Cardiac muscle cell (in vitro differentiated cells and primary cell): ENCODE data around the gene DBNL. TPM values are rescaled to one million over a fixed set of nuclear protein-coding genes. Genes with fewer than 3 reads are reported as not detected.

Source experiments
- DNase-seq, 2 donors: peaks; one replicate each; pipeline versions ENCODE4 v3.0.0 to v3.0.0-alpha.2; 2010 to 2017; ENCODE audit warnings: low read depth in 1 of 2, low spot score in 1 of 2
- H3K27ac ChIP-seq: fragments of 200-600 bp; sonication (generic); 2 replicates; pipeline ENCODE4 v1.5.1; 2016
- H3K27me3 ChIP-seq: fragments of 200-600 bp; sonication (generic); 2 replicates; pipeline ENCODE4 v1.6.0; 2016; ENCODE audit warnings: control low read depth
- H3K36me3 ChIP-seq: fragments of 200-600 bp; sonication (generic); 2 replicates; pipeline ENCODE4 v1.5.1; 2016; ENCODE audit warnings: control low read depth
- H3K4me1 ChIP-seq: fragments of 200-600 bp; sonication (generic); 2 replicates; pipeline ENCODE4 v1.8.1; 2017; ENCODE audit warnings: low read depth, mild to moderate bottlenecking, mixed run types
- H3K4me3 ChIP-seq: fragments of 200-600 bp; sonication (generic); 2 replicates; pipeline ENCODE4 v1.5.1; 2016; ENCODE audit warnings: mild to moderate bottlenecking
- H3K9me3 ChIP-seq: fragments of 200-600 bp; sonication (generic); 2 replicates; pipeline ENCODE4 v1.5.1; 2017; ENCODE audit warnings: low read depth, mild to moderate bottlenecking, control low read depth
- CTCF ChIP-seq: IDR thresholded peaks from 2 replicates; pipeline ENCODE4 v1.5.1; 2012; ENCODE audit warnings: low read depth, mild to moderate bottlenecking, low read length
- polyA plus RNA-seq: library from polyadenylated mRNA; unstranded; fragments of >200 nt; fragmentation: Nextera tagmentation; extraction: Ambion mirVana; gene quantifications from 2 replicates; pipeline ENCODE4 v1.2.1, GENCODE V29; 2016
- total RNA-seq: library from RNA; depleted of rRNA; stranded (reverse); fragments of >200 nt; gene quantifications from 2 replicates; pipeline ENCODE4 v1.2.3, GENCODE V29; 2016

DBNL gene
- total and polyA plus RNA-seq, 2 experiments from 2014 or later: 129 to 130 TPM

GRCh38 chr7:44063894-44064651 lies 19.6 kb downstream of the DBNL start:
- H3K27me3 ChIP-seq: no peaks in the 10 kb centered on the region
- H3K36me3 ChIP-seq: peaks cover 2% of the 10 kb centered on the region
- no peak for TF ChIP-seq CTCF
- H3K4me3 ChIP-seq: peak overlapping the region; percentile 22
- DNase-seq: no peak
- H3K27ac ChIP-seq: peak overlapping the region; percentile 80
- H3K9me3 ChIP-seq: no peaks in the 10 kb centered on the region
- H3K4me1 ChIP-seq: peaks cover 44% of the 10 kb centered on the region

GRCh38 chr7:44064791-44065430 lies 20.4 kb downstream of the DBNL start:
- DNase-seq: no peak
- no peaks in the 10 kb centered on the region for H3K36me3 ChIP-seq
- no peaks in the 10 kb centered on the region for H3K27me3 ChIP-seq
- TF ChIP-seq CTCF: no peak
- peak overlapping the region; percentile 22 for H3K4me3 ChIP-seq
- peaks cover 44% of the 10 kb centered on the region for H3K4me1 ChIP-seq
- H3K9me3 ChIP-seq: no peaks in the 10 kb centered on the region
- H3K27ac ChIP-seq: peak overlapping the region; percentile 80

GRCh38 chr7:44065431-44066110 lies 21.1 kb downstream of the DBNL start, which contains the start of gene PGAM2:
Gene PGAM2, minus strand, starts transcription at chr7:44065567. Its CDS starts 38 bp downstream, at chr7:44065529.
- Histone ChIP-seq H3K27ac (peak within 1 kb of the TSS; percentile 80), H3K4me1 (peaks cover 44% of the 10 kb centered on the region), H3K36me3 (no peaks in the 10 kb centered on the region), H3K9me3 (no peaks in the 10 kb centered on the region), H3K27me3 (no peaks in the 10 kb centered on the region), H3K4me3 (peak within 1 kb of the TSS; percentile 22)
- DNase-seq: peak; percentile 45 to 90
- TF ChIP-seq CTCF: no peak

GRCh38 chr7:44066111-44066460 lies 21.6 kb downstream of the DBNL start:
- Histone ChIP-seq H3K27ac (peak overlapping the region; percentile 80), H3K4me1 (peaks cover 44% of the 10 kb centered on the region), H3K4me3 (no peak overlapping the region), H3K27me3 (no peaks in the 10 kb centered on the region), H3K36me3 (no peaks in the 10 kb centered on the region), H3K9me3 (no peaks in the 10 kb centered on the region)
- no peak for TF ChIP-seq CTCF
- no peak for DNase-seq

- no peak for TF ChIP-seq CTCF
- no peak for DNase-seq
- H3K4me1 ChIP-seq: peaks cover 44% of the 10 kb centered on the region
- H3K27me3 ChIP-seq: no peaks in the 10 kb centered on the region
- H3K4me3 ChIP-seq: no peak overlapping the region
- H3K36me3 ChIP-seq: no peaks in the 10 kb centered on the region
- peak overlapping the region; percentile 80 for H3K27ac ChIP-seq
- H3K9me3 ChIP-seq: no peaks in the 10 kb centered on the region
These were observed 22.1 kb downstream of the DBNL start for GRCh38 chr7:44066494-44067063.
